Activated naive CD8-positive, alpha-beta T cell treated with anti-CD3 and anti-CD28 coated beads for 36 hours (primary cell): ENCODE measurements around the gene USP7. TPM values are rescaled to one million over a fixed set of nuclear protein-coding genes. Genes with fewer than 3 reads are reported as not detected.
"Not testable (repeated sequence)": the region's sequence is repeated elsewhere in the genome, so short reads cannot be mapped to it uniquely, and the experiment has no call there.

ENCODE experiments used
- DNase-seq: peaks from one replicate; pipeline ENCODE4 v3.0.0; 2021
- H3K27ac Mint-ChIP-seq: one replicate; pipeline ENCODE4 v1.8.0; 2022; ENCODE audit warnings: mild to moderate bottlenecking, moderate library complexity, mixed read lengths
- H3K27me3 Mint-ChIP-seq: one replicate; pipeline ENCODE4 v1.8.0; 2022; ENCODE audit warnings: mild to moderate bottlenecking, mixed read lengths
- H3K36me3 Mint-ChIP-seq: one replicate; pipeline ENCODE4 v1.8.0; 2021; ENCODE audit warnings: mild to moderate bottlenecking, mixed read lengths
- H3K4me1 Mint-ChIP-seq: one replicate; pipeline ENCODE4 v1.8.0; 2021; ENCODE audit warnings: mixed read lengths
- H3K4me3 Mint-ChIP-seq: one replicate; pipeline ENCODE4 v1.8.0; 2022; ENCODE audit warnings: mild to moderate bottlenecking, moderate library complexity, mixed read lengths
- H3K9me3 Mint-ChIP-seq: one replicate; pipeline ENCODE4 v1.8.0; 2022; ENCODE audit warnings: mixed read lengths
- total RNA-seq, 2 experiments: library from RNA; stranded (reverse); gene quantifications; one replicate each; pipeline ENCODE4 v1.2.3, GENCODE V29; 2021

Gene USP7
- total RNA-seq, 2 experiments from 2014 or later = 167 to 175 TPM

GRCh38 chr16:8934601-8935000, 29.1 kb downstream of the USP7 start:
- Mint-ChIP-seq H3K4me1 (peaks cover 69% of the 10 kb centered on the region), H3K4me3 (no peak overlapping the region)

GRCh38 chr16:8931859-8932258, 31.8 kb downstream of the USP7 start:
- peaks cover 35% of the 10 kb centered on the region for H3K36me3 Mint-ChIP-seq
- DNase-seq = no peak
- peaks cover 60% of the 10 kb centered on the region for H3K4me1 Mint-ChIP-seq
- no peak overlapping the region for H3K27ac Mint-ChIP-seq
- no peak overlapping the region for H3K4me3 Mint-ChIP-seq
- H3K9me3 Mint-ChIP-seq = no peaks in the 10 kb centered on the region
- H3K27me3 Mint-ChIP-seq = no peaks in the 10 kb centered on the region

More at GRCh38 chr16:8934601-8935000, 29.1 kb downstream of the USP7 start:
- H3K36me3 Mint-ChIP-seq = peaks cover 14% of the 10 kb centered on the region
- H3K27me3 Mint-ChIP-seq = no peaks in the 10 kb centered on the region
- no peak overlapping the region for H3K27ac Mint-ChIP-seq
- H3K9me3 Mint-ChIP-seq = no peaks in the 10 kb centered on the region
- DNase-seq = no peak

DNA sequence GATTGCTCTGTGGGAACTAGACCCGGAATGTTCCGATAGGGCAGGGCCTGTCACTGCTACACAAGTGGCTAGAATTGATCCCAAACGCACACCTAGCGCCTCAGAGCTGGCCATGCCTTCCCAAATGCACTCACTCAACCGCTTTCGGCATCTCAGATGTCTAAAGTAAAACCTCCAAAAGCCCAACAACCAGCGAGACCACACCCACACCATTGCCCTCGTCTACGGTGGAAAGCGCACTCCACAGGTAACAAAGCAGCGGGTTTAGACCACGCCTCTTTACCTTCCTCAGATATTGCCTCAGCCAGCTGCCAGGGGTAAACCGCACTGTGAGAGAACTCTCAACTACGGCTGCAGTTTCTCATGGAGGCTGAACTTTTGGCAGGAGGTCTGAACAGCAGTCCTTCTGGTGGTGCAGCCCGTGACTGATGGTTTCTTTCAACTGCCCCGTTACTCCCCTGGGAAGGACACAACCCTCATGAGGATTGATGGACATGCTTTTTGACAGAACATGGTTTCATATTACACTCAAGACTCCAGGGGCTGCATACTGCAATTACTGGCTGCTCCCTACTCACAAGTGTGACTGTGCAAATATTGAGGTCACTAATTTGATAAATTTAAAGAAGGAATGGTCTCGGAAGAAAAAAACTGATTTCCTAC, 34.5 kb downstream of the USP7 start:
- H3K4me1 Mint-ChIP-seq = peaks cover 51% of the 10 kb centered on the region
- no peaks in the 10 kb centered on the region for H3K27me3 Mint-ChIP-seq
- H3K9me3 Mint-ChIP-seq = no peaks in the 10 kb centered on the region
- peaks cover 41% of the 10 kb centered on the region for H3K36me3 Mint-ChIP-seq
- DNase-seq = no peak
- H3K4me3 Mint-ChIP-seq = no peak overlapping the region
- peak overlapping the region; percentile 75 for H3K27ac Mint-ChIP-seq

GRCh38 chr16:8928467-8928957, 35.2 kb downstream of the USP7 start:
- H3K9me3 Mint-ChIP-seq = no peaks in the 10 kb centered on the region
- peak overlapping the region; percentile 75 for H3K27ac Mint-ChIP-seq
- H3K36me3 Mint-ChIP-seq = peaks cover 43% of the 10 kb centered on the region
- peak; percentile 57 for DNase-seq
- H3K4me1 Mint-ChIP-seq = peaks cover 48% of the 10 kb centered on the region
- H3K4me3 Mint-ChIP-seq = no peak overlapping the region
- no peaks in the 10 kb centered on the region for H3K27me3 Mint-ChIP-seq

DNA sequence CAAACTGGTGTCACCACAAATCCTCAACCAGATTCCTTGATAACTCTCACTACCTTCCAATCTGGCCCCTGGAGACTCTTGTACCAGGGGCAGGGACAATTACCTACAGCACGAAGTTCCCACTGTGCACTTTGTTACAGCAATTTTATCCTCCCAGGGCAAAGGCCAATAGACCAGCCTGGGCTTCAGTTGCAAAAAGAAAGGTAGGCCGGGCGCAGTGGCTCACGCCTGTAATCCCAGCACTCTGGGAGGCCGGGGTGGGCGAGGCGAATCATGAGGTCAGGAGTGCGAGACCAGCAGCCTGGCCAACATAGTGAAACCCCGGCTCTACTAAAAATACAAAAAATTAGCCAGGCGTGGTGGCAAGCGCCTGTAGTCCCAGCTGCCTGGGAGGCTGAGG, 36.9 kb downstream of the USP7 start:
- Mint-ChIP-seq H3K9me3 (no peaks in the 10 kb centered on the region), H3K4me1 (peaks cover 45% of the 10 kb centered on the region), H3K27ac (no peak overlapping the region), H3K36me3 (peaks cover 41% of the 10 kb centered on the region), H3K27me3 (no peaks in the 10 kb centered on the region), H3K4me3 (no peak overlapping the region)
- DNase-seq = no peak

DNA sequence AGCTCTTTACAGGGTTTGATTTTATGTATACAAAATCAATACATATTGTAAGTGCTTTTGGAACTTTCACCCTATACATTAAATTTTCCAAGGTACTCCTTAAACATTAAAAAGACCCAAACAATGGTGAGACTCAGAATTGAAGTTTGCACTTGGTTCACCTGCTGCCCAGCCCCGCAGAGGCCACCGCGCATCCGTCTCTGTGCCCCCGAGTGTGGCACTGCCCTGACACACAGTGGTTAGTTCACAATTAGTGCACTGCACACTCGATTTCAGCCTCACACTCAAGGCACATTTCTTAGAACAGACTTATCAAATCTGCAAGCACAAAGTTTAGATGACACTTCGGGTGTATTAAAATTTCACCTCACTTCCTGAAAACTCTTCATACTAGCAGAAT, 38.3 kb downstream of the USP7 start:
- H3K9me3 Mint-ChIP-seq = no peaks in the 10 kb centered on the region
- no peaks in the 10 kb centered on the region for H3K27me3 Mint-ChIP-seq
- H3K36me3 Mint-ChIP-seq = peaks cover 48% of the 10 kb centered on the region
- peaks cover 53% of the 10 kb centered on the region for H3K4me1 Mint-ChIP-seq
- H3K4me3 Mint-ChIP-seq = no peak overlapping the region
- no peak for DNase-seq
- no peak overlapping the region for H3K27ac Mint-ChIP-seq

GRCh38 chr16:8924214-8924613, 39.5 kb downstream of the USP7 start:
- no peak for DNase-seq
- H3K36me3 Mint-ChIP-seq = peaks cover 47% of the 10 kb centered on the region
- no peaks in the 10 kb centered on the region for H3K9me3 Mint-ChIP-seq
- no peak overlapping the region for H3K4me3 Mint-ChIP-seq
- H3K27ac Mint-ChIP-seq = peak overlapping the region; percentile 75
- no peaks in the 10 kb centered on the region for H3K27me3 Mint-ChIP-seq
- H3K4me1 Mint-ChIP-seq = peaks cover 58% of the 10 kb centered on the region

DNA sequence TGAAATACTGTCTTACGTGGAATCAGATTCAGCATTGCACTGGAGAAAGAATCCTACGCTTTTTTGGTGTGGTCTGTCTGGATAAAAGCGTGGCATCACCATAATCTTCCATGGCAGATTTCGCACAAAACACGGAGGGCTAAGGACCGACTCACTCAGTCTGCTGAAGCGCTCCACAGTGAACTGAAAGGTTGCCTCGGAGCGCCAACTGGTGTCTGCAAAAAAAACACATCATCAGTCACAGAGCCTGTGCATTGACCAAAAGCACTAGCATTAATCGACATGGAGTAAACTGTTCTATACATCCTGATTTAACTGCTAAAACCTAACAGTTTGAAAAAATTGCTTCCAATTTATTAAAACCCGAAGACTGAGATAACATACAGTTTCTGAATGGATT, 40.5 kb downstream of the USP7 start:
- H3K27me3 Mint-ChIP-seq = no peaks in the 10 kb centered on the region
- H3K4me3 Mint-ChIP-seq = no peak overlapping the region
- H3K9me3 Mint-ChIP-seq = no peaks in the 10 kb centered on the region
- H3K36me3 Mint-ChIP-seq = peaks cover 43% of the 10 kb centered on the region
- H3K27ac Mint-ChIP-seq = no peak overlapping the region
- H3K4me1 Mint-ChIP-seq = peaks cover 48% of the 10 kb centered on the region
- no peak for DNase-seq

- Mint-ChIP-seq H3K4me1 (peaks cover 42% of the 10 kb centered on the region), H3K27me3 (no peaks in the 10 kb centered on the region), H3K4me3 (no peak overlapping the region), H3K9me3 (no peaks in the 10 kb centered on the region), H3K36me3 (peaks cover 37% of the 10 kb centered on the region), H3K27ac (peak overlapping the region; percentile 74)
- no peak for DNase-seq
Observed at GRCh38 chr16:8921347-8921984, 42.2 kb downstream of the USP7 start.

DNA sequence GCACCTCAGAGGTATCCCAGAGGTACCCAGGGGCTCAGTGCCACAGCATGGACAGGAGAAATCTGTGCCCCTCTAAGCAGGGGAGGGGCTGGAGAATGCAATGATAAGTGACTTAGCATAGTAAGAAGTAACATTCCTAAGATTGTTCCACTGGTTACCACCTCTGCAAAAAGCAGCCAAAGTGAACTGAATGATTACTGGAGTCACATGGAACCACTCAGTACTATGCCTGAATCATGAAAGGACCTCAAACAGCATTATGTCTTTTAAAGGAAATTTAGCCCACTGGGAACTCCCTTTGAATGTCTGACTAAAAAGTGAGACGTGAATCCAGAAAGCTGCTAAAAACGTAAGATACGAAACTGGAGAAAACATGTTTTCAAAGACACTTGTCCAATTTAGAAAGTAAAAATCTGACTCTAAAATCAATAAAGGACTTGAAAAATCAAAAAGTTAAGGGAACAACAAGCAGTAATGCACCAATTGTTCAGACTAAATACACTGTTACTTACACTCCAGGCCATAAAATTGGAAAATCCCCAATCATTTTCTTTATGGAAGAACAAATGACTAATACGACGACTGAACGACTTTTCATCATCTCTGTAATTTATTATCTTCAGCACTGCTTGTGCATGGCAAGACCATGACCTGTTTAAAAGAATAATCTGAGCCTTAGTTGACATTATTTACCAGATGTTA, 42.9 kb downstream of the USP7 start:
- no peaks in the 10 kb centered on the region for H3K9me3 Mint-ChIP-seq
- peak overlapping the region; percentile 74 for H3K27ac Mint-ChIP-seq
- no peak for DNase-seq
- peaks cover 39% of the 10 kb centered on the region for H3K36me3 Mint-ChIP-seq
- no peak overlapping the region for H3K4me3 Mint-ChIP-seq
- no peaks in the 10 kb centered on the region for H3K27me3 Mint-ChIP-seq
- peaks cover 41% of the 10 kb centered on the region for H3K4me1 Mint-ChIP-seq

- peaks cover 39% of the 10 kb centered on the region for H3K4me1 Mint-ChIP-seq
Observed at GRCh38 chr16:8919934-8920462, 43.7 kb downstream of the USP7 start.

GRCh38 chr16:8919089-8919933, 44.4 kb downstream of the USP7 start:
- Mint-ChIP-seq H3K4me1 (peaks cover 35% of the 10 kb centered on the region), H3K27me3 (no peaks in the 10 kb centered on the region), H3K36me3 (peaks cover 42% of the 10 kb centered on the region), H3K27ac (peak overlapping the region; percentile 56), H3K9me3 (no peaks in the 10 kb centered on the region), H3K4me3 (no peak overlapping the region)
- no peak for DNase-seq

More at GRCh38 chr16:8919934-8920462, 43.7 kb downstream of the USP7 start:
- Mint-ChIP-seq H3K36me3 (peaks cover 39% of the 10 kb centered on the region), H3K9me3 (no peaks in the 10 kb centered on the region), H3K27ac (peak overlapping the region; percentile 56), H3K4me3 (no peak overlapping the region), H3K27me3 (no peaks in the 10 kb centered on the region)
- DNase-seq = no peak

DNA sequence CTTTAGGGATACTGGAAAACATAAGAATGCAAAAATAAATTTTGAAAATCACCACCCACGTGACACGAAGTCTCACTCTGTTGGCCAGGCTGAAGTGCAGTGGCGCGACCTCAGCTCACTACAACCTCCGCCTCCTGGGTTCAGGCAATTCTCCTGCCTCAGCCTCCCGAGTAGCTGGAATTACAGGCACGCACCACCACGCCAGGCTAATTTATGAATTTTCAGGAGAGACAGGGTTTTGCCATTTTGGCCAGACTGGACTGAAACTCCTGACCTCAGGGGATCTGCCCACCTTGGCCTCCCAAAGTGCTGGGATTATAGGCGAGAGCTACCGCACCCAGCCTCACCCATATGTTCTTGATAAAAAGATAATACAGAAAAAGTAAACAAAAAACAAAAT, 46.4 kb downstream of the USP7 start:
- not testable (repeated sequence) for DNase-seq, H3K27me3 Mint-ChIP-seq, H3K27ac Mint-ChIP-seq, H3K9me3 Mint-ChIP-seq, H3K4me3 Mint-ChIP-seq
- peaks cover 36% of the 10 kb centered on the region for H3K4me1 Mint-ChIP-seq
- H3K36me3 Mint-ChIP-seq = peaks cover 46% of the 10 kb centered on the region

DNA sequence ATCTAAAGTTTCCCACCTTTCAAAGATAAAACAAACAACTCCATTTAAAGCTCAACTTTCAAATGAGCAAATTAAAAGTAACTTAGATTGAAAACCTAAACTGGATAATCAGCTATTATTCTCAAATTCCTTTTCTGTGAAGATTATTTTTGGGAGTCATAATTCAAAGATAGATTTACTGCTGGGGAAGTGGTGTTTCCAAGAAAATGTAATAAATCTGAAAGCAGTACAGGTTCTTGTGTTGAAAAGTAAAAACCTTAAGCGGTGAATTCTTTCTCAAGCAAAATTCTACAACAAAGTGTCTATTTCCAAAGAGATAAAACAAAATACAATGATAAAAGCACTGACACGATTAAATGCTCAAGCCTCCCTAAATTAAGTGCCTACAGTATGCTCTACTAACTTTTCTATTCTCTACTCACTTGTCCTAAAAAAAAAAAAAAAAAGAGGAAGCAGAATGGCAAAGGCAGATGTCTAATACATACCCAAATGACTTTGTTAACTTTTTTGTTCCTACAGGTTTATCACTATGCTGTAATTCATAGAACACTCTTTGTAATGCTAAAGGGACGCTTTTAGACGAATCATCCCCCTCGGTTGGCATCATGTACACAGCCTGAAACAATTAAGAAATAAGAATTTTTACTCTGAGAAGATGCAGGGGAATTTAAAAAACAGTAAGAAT, 47.0 kb downstream of the USP7 start:
- no peaks in the 10 kb centered on the region for H3K9me3 Mint-ChIP-seq
- H3K4me1 Mint-ChIP-seq = peaks cover 33% of the 10 kb centered on the region
- H3K27ac Mint-ChIP-seq = no peak overlapping the region
- H3K4me3 Mint-ChIP-seq = no peak overlapping the region
- no peak for DNase-seq
- peaks cover 46% of the 10 kb centered on the region for H3K36me3 Mint-ChIP-seq
- H3K27me3 Mint-ChIP-seq = no peaks in the 10 kb centered on the region
